ENCODE measurements around the gene FAM83C.

The FAM83C gene

DNA sequence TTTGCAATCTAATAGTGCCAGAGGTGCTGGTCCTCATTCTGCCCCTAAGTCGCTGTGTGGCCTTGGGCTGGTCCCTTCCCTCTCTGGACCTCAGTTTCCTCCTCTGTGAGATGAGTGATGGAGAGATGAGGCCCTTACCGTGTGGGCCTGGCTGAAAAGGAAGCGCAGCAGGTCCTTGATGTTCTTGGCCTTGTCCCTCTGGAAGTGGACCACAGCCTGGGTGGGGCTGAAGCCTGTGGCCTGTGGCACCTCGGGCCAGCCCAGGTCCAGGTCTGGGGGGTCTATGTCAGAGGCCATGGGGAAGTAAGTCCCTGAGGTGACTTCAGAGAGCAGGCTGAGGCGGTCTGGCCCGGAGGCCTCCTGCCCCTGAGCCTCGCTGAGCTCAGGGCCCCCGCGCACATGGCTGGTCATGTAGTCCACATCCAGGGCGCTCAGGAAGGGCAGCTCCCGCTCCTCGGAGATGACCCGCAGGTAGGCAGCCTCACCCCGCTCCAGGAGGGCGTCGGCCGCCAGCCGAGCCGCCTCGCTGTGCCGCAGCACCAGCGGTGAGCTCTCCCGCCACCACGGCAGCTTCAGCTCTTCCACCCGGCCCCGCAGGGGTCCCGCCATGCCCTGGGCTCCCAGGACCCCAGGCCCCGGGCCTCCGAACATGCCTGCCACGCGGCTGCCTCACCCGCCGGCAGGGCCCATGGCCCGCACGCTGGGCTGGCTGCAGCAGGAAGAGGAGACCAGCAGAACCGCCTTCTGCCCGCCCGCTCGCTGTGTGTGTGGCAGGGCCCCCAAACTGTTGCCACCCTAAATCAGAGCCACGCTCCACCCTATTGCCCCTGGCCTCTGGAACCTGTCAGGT lies at the start of gene FAM83C:
TSS of gene FAM83C (minus strand) at position 772 of the 850 bp plus-strand sequence. CDS start at position 651, 121 bp downstream.
- no peak for DNase-seq (ENCODE audit: low spot score)

DNA sequence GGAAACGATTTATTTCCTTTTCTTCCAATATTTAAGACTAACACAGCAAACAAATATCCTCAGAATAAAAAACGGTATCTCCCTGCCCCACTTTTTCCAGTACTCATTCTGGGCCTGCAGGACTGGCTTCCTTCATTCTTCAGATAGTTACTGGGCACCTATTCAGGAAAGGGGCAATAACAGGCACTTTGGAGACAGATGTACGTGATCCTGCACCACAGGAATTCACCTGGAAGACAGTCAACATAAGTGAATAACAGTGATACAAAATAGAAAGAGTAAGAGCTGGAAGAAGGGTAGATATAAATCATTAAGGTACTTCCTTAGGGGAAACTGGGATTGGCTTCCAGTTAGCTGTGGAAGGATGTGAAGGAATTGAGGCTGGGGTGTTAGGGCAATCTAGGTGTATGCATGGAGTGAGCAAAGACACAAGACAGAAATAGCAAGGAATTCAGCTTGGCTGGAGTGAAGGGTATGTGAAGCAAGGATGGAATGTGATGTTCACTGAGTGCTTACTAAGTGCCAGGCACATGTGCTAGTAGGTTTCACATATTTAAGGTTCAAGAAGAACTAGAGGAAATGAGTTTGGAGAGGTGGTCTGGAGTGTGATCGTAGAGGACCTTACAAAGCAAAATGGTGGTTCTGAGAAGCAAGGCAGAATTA lies 49.3 kb upstream of the FAM83C start:
- no peak for DNase-seq (ENCODE audit: low spot score)

DNA sequence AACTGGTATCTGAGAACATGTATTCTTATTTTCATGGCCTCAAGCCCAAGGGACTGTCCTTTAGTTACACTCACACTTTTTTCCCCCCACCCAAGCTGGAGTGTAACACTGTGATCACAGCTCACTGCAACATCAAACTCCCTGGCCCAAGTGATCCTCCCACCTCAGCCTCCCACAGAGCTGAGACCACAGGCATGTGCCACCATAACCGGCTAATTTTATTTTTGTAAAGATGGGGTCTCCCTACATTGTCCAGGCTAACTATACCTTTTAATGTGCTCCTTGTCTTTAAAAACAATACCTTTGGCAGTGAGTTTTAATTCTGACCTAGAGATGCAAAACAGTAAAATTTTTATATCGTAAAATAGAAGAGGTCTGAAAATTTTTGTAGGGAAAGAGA lies 48.2 kb upstream of the FAM83C start:
- no peak for DNase-seq (ENCODE audit: low spot score)

DNA sequence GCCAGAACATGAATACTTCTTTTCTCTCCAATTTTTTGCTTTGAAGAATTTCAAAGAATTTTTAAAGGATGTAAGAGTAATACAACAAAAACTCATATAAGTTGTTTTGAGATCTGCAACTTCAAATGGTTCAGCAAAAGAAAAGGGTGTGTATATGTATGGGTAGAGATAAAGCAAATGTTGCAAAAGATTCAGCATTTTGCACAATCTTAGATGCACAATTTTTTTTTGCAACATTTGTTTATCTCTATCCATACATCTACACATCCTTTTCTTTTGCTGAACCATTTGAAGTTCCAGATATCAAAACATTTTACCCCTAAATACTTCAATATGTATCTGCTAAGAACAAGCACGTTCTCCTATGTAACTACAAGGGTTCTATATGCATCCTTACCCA lies 47.4 kb upstream of the FAM83C start:
- DNase-seq (ENCODE audit: low spot score), result no peak

- no peak for DNase-seq (ENCODE audit: low spot score)
Observed at GRCh38 chr20:35339007-35339406, 46.8 kb upstream of the FAM83C start.

GRCh38 chr20:35334311-35335101 lies 42.3 kb upstream of the FAM83C start:
- no peak for DNase-seq (ENCODE audit: low spot score)

- no peak for DNase-seq (ENCODE audit: low spot score)
Observed at GRCh38 chr20:35333606-35334005, 41.4 kb upstream of the FAM83C start.

DNA sequence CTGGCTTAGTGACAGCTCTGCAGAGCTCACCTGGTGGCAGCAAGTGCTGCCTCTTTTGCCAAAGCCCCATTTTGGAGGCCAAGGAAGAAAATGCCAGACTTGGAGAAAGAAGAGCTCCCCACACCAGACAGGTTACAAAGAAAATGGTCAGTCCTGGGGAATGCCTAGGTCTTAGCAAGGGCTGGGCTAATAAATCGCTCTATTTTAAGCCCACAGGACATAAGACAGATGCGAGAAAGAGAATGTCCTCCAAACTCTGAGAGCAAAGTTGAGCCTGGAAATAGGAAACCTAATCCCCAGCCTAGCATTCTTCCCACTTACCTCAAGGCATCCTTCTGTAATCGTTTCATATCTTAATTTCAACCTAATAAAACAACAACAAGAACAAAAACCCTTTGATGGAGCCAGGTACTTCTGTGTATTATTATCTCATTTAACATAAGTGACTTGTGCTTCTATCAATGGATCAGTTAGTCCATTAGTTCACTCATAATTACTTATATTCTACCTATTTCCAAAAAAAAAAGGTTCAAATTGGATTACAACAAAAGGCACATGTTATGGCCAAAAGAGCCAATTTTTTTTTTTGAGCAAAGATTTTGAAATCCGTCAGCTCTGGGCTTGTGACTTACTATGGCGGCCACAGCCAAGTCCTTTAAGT lies 40.4 kb upstream of the FAM83C start:
- DNase-seq (ENCODE audit: low spot score), result no peak

DNA sequence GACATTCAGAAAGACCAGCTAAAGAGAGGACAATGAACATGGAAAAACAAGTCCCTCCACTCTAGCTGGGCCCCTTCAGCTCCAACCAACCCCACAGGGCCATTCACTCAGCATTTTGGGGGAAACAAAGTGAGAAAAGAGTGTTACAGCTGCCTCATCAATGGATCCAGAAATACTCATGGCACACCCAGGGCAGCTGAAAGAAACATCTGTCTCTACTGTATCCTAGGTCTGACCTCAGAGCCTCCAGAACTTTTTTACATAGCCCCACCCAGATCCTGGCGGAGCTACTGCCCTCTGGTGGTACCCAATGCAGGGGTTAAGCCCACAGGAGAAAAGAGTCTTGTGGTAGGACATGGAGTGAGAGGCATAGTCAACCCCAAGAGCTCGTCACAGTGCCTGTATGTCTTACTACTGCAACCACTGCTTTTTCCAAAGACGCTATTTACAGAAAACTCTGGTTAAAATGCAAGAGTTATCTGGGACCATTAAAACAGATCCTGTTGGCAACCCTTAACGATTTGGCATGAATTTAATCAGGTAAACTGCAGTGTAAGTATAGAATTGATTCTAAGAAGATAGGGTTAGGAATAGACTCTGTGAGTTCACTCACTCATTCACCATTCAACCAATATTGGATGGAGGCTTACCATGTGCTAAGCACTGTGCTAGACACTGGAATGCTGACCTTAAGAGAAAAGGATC lies 37.4 kb upstream of the FAM83C start:
- DNase-seq (ENCODE audit: low spot score), result peak; percentile 88

GRCh38 chr20:35328689-35329088 lies 36.5 kb upstream of the FAM83C start:
- no peak for DNase-seq (ENCODE audit: low spot score)

DNA sequence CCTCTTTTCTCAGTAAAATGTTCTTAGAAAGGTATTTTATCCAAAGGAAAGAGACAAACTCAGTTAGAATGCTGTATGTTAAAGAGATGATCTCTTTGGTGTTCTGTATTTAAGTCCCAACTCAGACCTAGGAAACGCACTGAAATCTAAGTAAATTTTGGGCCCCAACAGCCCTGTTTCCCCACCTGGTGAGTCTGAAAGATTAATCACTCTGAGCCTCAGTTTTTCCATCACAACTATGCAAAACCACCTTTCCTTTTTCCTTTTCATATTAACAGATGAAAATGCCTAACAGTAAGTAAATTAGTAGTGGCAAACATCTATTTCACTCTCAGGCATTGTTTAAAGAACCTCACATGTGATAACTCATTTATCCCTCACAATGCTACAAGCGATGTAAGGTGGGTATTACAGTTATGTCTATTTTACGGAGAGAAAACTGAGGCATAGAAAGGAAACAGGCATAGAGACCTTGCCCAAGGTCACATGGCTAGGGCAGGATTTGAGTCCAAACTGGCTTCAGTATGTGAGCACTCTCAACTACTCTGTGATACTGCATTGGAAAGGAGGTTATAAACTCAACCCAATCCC lies 36.0 kb upstream of the FAM83C start:
- no peak for DNase-seq (ENCODE audit: low spot score)

DNA sequence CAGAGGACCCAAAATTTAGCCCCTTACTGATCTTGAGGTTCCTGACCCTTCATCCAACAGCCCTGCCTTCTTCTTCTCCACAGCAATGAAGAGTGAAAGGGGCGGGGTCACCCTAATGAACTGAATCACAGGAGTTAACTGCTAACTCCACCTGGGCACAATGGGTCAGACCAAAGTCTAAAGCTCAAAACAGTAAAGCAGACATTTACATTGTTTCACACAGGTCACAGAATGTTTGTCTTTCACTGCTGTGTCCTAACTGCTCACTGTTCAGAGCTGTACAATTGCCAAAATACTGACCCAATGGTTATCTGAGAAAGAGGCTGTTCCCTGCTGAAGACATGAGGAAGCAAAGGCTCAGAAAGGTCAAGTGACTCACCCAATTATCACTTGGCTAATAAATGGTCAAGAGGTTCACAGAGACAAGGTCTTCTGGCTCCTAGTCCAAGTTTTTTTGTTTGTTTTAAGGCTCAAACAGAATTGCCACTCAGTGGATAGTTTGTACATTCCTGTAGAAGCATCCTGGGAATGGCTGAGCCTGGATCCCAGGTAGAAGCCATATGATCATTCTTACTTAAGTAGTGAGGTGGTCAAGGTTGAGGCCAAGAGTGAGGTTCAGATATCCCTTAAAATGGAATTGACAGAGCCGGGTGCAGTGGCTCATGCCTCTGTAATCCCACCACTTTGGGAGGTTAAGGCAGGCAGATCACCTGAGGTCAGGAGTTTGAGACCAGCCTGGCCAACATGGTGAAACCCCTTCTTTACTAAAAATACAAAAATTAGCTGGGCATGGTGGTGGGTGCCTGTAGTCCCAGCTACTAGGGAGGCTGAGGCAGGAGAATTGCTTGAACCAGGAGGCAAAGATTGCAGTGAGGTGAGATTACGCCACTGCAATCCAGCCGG lies 35.1 kb upstream of the FAM83C start:
- DNase-seq (ENCODE audit: low spot score), result no peak

DNA sequence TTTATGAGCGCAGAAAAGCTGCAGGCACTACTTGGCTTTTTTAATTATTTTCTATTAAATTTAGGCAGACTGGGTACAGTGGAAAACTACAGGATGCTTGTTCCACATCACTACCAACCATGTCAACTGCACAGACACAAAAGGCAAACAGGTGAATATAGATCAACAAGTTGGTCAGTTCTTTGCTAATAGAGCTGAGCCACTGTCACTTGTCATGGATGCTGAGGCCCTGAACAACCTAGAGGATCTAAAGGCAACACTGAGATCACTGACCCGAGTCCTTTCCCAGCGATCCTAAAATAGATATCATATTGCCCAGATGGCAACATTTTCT lies 34.5 kb upstream of the FAM83C start:
- no peak for DNase-seq (ENCODE audit: low spot score)

DNA sequence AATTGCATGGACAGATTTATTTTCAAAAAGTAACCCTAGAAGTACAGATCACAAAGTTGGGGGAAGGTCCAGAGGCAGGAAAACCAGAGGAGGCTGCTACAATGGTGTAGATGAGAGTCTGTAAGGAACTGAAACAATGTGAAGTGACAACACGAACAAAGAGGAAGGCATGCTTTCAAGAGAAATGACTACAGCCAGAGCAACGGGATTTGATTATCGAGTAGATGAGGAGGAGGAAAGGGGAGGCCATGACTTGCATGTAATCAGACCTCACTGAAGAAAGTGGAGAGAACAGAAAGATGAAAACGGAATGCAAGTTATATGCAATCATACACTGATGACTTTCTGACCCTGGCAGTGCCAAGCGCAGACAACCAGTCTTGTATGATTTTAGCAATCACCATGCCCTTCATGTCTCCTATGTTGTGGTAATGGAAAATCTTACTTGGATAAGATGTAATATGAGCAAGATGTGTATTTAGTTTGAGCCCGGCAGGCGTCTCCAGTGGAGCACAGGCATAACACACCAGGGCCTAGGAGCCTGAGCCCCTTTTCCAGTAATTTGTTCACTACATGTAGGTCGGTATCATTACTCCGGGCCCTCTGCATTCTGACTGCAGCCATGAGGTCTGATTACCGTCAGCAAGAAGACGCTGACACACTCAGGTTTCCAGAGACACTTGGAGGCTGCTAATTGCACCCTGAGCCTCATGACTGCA lies 34.0 kb upstream of the FAM83C start:
- no peak for DNase-seq (ENCODE audit: low spot score)

GRCh38 chr20:35325401-35325800 lies 33.2 kb upstream of the FAM83C start:
- no peak for DNase-seq (ENCODE audit: low spot score)

GRCh38 chr20:35320396-35321126 lies 28.3 kb upstream of the FAM83C start:
- peak; percentile 91 for DNase-seq (ENCODE audit: low spot score)

DNA sequence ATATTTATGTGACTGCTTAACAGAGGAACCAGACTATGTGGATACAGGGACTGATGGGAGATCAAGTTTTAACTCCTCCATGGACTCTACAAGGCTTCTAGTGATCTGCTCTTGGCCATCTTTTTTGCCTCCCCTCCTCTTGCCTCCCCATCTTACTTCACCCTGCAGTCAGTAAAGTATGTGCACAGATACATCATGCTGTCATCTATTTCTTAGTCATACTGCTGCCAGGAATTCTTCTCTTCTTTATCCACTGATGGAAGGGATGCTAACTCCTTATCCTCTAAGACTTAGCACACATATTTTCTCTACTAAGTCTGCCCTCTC lies 27.6 kb upstream of the FAM83C start:
- DNase-seq (ENCODE audit: low spot score), result peak; percentile 53

DNA sequence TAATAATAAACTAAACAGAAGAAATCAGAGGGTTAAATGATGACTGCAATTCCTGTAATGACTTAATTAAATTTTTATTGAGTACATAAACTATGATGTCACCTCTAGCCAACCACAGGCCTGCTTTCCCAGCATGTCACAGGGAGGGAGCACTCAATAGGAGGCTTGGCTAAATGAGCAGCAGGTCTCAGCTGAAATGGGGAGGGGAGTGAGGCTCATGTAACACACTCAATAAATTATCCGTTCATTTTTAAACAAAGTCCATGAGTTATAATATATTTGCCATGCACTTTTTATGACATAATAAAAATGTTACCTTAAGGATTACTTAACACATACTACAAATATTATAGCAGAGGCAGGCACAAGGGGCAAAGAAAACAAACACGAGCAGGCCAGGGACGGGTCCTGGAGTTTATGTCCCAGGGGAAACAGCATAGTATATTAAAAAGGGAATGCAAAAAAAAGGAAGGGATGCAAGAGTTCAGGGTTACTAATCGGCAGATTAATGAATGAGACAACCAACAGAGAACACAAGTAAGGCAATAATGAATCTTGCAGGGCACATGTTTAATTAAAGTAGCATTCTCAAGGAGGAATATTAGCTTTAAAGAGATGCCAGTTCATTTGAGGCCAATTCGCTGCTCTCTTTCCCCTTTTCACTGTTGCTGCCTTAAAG lies 27.1 kb upstream of the FAM83C start:
- peak; percentile 65 for DNase-seq (ENCODE audit: low spot score)

All from SW480 (cell line).